Fibroblast of lung (primary cell): Measurements from ENCODE around the gene DAGLA.

Experiments
- CTCF ChIP-seq, 2 donors: IDR thresholded peaks in 1 of 2; conservative IDR thresholded peaks in 1 of 2; 1 replicate in 1 of 2; 2 replicates in 1 of 2; pipeline ENCODE4 v1.5.1; 2011 to 2012; ENCODE audit warnings: low read length in 2 of 2, control low read depth in 1 of 2, inconsistent platforms in 1 of 2, low read depth in 1 of 2, mild to moderate bottlenecking in 1 of 2
- EZH2 ChIP-seq: IDR thresholded peaks from 2 replicates; pipeline ENCODE4 v1.5.1; 2012; ENCODE audit warnings: low read length, control low read depth, mild to moderate bottlenecking; ENCODE audit errors: missing control alignments

GRCh38 chr11:61656347-61657077 lies 23.7 kb upstream of the DAGLA start:
- TF ChIP-seq CTCF (conservative IDR thresholded peaks at IDR 0.05 in 1 of 2, IDR thresholded peaks at IDR 0.05 in 1 of 2; ENCODE audit: low read depth in 1 of 2, low read length in 2 of 2) (no peak), EZH2 (no peak)
